ENCODE measurements around the gene UNC5A. TPM values are rescaled to one million over a fixed set of nuclear protein-coding genes. Genes with fewer than 3 reads are reported as not detected.

UNC5A gene
- total and polyA plus RNA-seq, 10 of the 15 experiments (the other 5 are each of a cell fraction or from before 2014, with no cell fraction given): not detected

- peaks cover 12 to 14% of the 10 kb centered on the region in 2 experiments; a peak in 3 of 4 replicates for H3K36me3 ChIP-seq (ENCODE audit: control insufficient read depth in 2 of 2, insufficient read depth in 2 of 2, low read length in 1 of 2)
- DNase-seq (ENCODE audit: low read depth, low spot score) (no peak), FAIRE-seq (no peak), ATAC-seq (no peak)
- in situ Hi-C loops (cut with MboI) (no loop called here), intact Hi-C loops (cut with micrococcal nuclease; ENCODE audit: unreplicated experiment) (loop anchor here (5.0 kb wide), 1 partner anchor 238 kb away; no protein-coding TSS in a partner anchor)
- no peak overlapping the region for H3K4me3 ChIP-seq
- H3K79me2 ChIP-seq (ENCODE audit: control insufficient read depth, insufficient read depth, low read length): no peaks in the 10 kb centered on the region
- no peak overlapping the region for H2AFZ ChIP-seq (ENCODE audit: control insufficient read depth, low read depth, low read length)
- peaks cover 10% of the 10 kb centered on the region for H3K4me1 ChIP-seq (ENCODE audit: control insufficient read depth, insufficient read depth, low read length)
- CTCF ChIA-PET: interaction anchor here (0.5 to 2.5 kb wide), 6 partner anchors 11 to 240 kb away, joined by 3 to 11 read pairs (median 4); no protein-coding TSS in a partner anchor
- POLR2A ChIA-PET: no interaction called here
- no peak overlapping the region for H3K4me2 ChIP-seq (ENCODE audit: control insufficient read depth, insufficient read depth)
- BruUV-seq (replicated peaks): no TSS peak
- SMC1A ChIA-PET (ENCODE audit: uncharacterized antibody, unreplicated experiment): interaction anchor here (1.0 kb wide), 1 partner anchor 242 kb away, joined by 4 read pairs; no protein-coding TSS in a partner anchor
- RAD21 ChIA-PET (ENCODE audit: unreplicated experiment): no interaction called here
- H4K20me1 ChIP-seq (ENCODE audit: control insufficient read depth, insufficient read depth): no peaks in the 10 kb centered on the region
- 96% methylated on average over 4 of the region's 4 CpGs for WGBS (ENCODE audit: insufficient coverage, insufficient replicate concordance, low lambda C conversion rate, missing lambda C conversion rate)
- peak; percentile 47; the same call in 1 of the 2 replicates for TF ChIP-seq POLR2A (IDR thresholded peaks at IDR 0.05; ENCODE audit: low read depth, low read length)
- TF ChIP-seq SIN3A (IDR thresholded peaks at IDR 0.05; ENCODE audit: low read depth, low read length): no peak
- no peak overlapping the region for H3K9ac ChIP-seq (ENCODE audit: control insufficient read depth, insufficient read depth, low read length)
- no peak overlapping the region for H3K27ac ChIP-seq (ENCODE audit: control insufficient read depth, insufficient read depth)
- no peaks in the 10 kb centered on the region for H3K27me3 ChIP-seq (replicated peaks in 1 of 2; ENCODE audit: control insufficient read depth in 2 of 2, insufficient read depth in 2 of 2, low read length in 1 of 2)
- H3K9me3 ChIP-seq (replicated peaks; ENCODE audit: control insufficient read depth, insufficient read depth, low read length): no peaks in the 10 kb centered on the region
Observed at GRCh38 chr5:176899946-176900779, 89.8 kb downstream of the UNC5A start.

- TF ChIP-seq FOXM1 (IDR thresholded peaks at IDR 0.05; ENCODE audit: low read depth, low read length): no peak
- TF ChIP-seq CREM (IDR thresholded peaks at IDR 0.05; ENCODE audit: low read depth): no peak
- no peak for TF ChIP-seq TCF3 (IDR thresholded peaks at IDR 0.05; ENCODE audit: borderline replicate concordance, insufficient read depth, low read depth, low read length)
- no peak for TF ChIP-seq PKNOX1 (IDR thresholded peaks at IDR 0.05)
- TF ChIP-seq MEF2A (IDR thresholded peaks at IDR 0.05; ENCODE audit: insufficient read depth, low read depth, low read length): no peak
- no peak for TF ChIP-seq YY1 (IDR thresholded peaks at IDR 0.05; ENCODE audit: low read depth, low read length)
- no peak for TF ChIP-seq SMC3 (IDR thresholded peaks at IDR 0.05; ENCODE audit: borderline replicate concordance, low read length)
- no peak for TF ChIP-seq NKRF (conservative IDR thresholded peaks at IDR 0.05)
- TF ChIP-seq NFYB (IDR thresholded peaks at IDR 0.05; ENCODE audit: insufficient read depth, low read depth, low read length): no peak
- no peaks in the 10 kb centered on the region for H4K20me1 ChIP-seq (ENCODE audit: control insufficient read depth, insufficient read depth)
- no peak for FAIRE-seq
- peaks cover 10% of the 10 kb centered on the region for H3K4me1 ChIP-seq (ENCODE audit: control insufficient read depth, insufficient read depth, low read length)
- intact Hi-C loops (cut with micrococcal nuclease; ENCODE audit: unreplicated experiment) (loop anchor here (5.0 kb wide), 1 partner anchor 238 kb away; no protein-coding TSS in a partner anchor), in situ Hi-C loops (cut with MboI) (no loop called here)
- no peak overlapping the region for H2AFZ ChIP-seq (ENCODE audit: control insufficient read depth, low read depth, low read length)
- peaks cover 12 to 18% of the 10 kb centered on the region in 2 experiments for H3K36me3 ChIP-seq (ENCODE audit: control insufficient read depth in 2 of 2, insufficient read depth in 2 of 2, low read length in 1 of 2)
- DNase-seq (ENCODE audit: low read depth, low spot score): no peak
- BruUV-seq (replicated peaks): no TSS peak
- no peaks in the 10 kb centered on the region for H3K79me2 ChIP-seq (ENCODE audit: control insufficient read depth, insufficient read depth, low read length)
- WGBS (ENCODE audit: insufficient coverage, insufficient replicate concordance, low lambda C conversion rate, missing lambda C conversion rate): 95% methylated on average over 7 of the region's 7 CpGs
- ChIA-PET POLR2A (no interaction called here), RAD21 (ENCODE audit: unreplicated experiment) (interaction anchor here (1.3 kb wide), 1 partner anchor 243 kb away, joined by 4 read pairs; no protein-coding TSS in a partner anchor), CTCF (interaction anchor here (1.2 to 2.5 kb wide), 2 partner anchors 11 to 241 kb away, joined by 3 to 11 read pairs; no protein-coding TSS in a partner anchor), SMC1A (ENCODE audit: uncharacterized antibody, unreplicated experiment) (interaction anchor here (0.6 to 1.7 kb wide), 3 partner anchors 8 to 170 kb away, joined by 3 to 4 read pairs (median 3); no protein-coding TSS in a partner anchor)
- no peak overlapping the region for H3K4me2 ChIP-seq (ENCODE audit: control insufficient read depth, insufficient read depth)
- no peak for ATAC-seq
- no peak overlapping the region for H3K4me3 ChIP-seq
- H3K9ac ChIP-seq (ENCODE audit: control insufficient read depth, insufficient read depth, low read length): no peak overlapping the region
- H3K27ac ChIP-seq (ENCODE audit: control insufficient read depth, insufficient read depth): no peak overlapping the region
- H3K27me3 ChIP-seq (replicated peaks in 1 of 2; ENCODE audit: control insufficient read depth in 2 of 2, insufficient read depth in 2 of 2, low read length in 1 of 2): no peaks in the 10 kb centered on the region
- H3K9me3 ChIP-seq (replicated peaks; ENCODE audit: control insufficient read depth, insufficient read depth, low read length): no peaks in the 10 kb centered on the region
Observed at GRCh38 chr5:176900780-176901204, 90.4 kb downstream of the UNC5A start.

Data from GM12878 (cell line).